CD4-positive, alpha-beta T cell treated with Interleukin-12 subunit alpha and Interleukin-12 subunit beta, for 1 hour (primary cell): Measurements from ENCODE around the gene THAP2.
A peak's percentile ranks its signal among the peaks of the same experiment; 100 is the strongest.

Experiments
- DNase-seq: peaks from one replicate; pipeline ENCODE4 v3.0.0-alpha.2; 2020

The THAP2 gene

DNA sequence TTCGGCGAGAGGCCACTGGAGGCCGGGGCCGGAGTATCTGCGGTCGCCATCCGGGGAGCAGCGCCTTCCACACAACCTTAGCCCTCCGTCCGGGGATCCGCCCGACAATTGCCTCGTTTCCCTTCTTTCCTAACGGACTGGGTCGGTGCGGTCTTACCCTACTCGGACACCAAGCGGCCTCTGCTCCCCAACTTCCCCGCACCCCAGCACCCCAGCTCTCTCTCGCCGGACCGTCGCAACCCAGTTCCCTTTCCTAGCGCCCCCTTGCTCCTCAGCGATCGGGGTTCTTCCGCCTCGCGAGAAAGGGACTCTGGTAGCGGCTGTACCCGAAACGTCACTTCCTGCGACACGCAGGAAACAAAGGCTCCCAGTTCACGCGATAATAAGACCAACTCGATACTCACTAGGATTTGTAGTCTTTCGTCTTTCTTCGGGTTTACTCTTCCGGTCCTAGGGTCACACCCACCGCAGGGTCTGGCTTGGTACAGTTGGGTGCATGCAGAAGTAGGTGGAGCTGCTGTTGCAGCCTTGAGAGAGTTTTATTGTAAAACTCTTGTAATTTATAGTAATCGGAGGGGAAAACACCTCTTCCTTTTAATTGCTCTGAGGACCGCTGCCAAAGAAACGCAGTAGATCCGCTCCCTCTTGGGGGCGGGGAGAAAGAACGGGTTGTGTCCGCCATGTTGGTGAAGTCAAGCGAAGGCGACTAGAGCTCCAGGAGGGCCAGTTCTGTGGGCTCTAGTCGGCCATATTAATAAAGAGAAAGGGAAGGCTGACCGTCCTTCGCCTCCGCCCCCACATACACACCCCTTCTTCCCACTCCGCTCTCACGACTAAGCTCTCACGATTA lies at the start of gene THAP2, which contains the start of gene ZFC3H1:
TSS of gene THAP2 (plus strand) at position 741 of the 850 bp plus-strand sequence. CDS start 209 bp downstream, outside the sequence.
TSS of gene ZFC3H1 (minus strand) at position 288 of the 850 bp plus-strand sequence. CDS start at position 50, 238 bp downstream.
- DNase-seq, result peak; percentile 96

DNA sequence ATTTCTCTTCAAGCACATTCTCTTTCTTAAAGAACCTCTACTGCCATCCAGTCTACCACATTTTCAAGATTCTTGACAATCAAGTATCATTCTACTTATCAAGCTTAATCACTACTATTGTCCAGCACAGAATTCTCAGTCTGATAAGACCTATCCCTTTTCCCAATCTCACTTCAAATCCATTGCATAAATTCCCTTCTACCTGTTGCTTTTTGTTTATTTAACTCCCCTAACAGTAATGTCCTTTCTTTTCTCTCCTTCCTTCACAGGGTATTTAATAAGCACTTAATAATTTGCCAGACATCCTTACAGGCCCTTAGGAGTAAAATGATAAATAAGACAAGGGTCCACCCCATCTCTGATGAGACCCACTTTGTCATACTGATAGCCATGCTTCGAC lies 42.2 kb upstream of the THAP2 start:
- DNase-seq, result no peak

DNA sequence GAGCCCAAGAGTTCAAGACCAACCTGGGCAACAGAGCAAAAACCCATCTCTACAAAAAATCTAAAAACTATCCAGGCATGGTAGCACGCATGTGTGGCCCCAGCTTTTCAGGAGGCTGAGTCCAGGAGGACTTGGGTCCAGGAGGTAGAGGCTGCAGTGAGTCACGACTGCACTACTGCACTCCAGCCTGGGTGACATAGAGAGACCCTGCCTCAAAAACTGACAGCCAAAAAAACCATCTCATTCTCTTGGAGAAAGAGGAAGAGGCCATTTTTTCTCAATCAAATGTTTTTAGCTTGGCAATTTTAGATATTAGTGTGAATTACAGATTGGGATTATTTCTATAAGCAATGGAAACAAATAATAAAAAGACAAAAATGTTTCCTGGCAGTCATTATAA lies 38.6 kb upstream of the THAP2 start:
- no peak for DNase-seq

DNA sequence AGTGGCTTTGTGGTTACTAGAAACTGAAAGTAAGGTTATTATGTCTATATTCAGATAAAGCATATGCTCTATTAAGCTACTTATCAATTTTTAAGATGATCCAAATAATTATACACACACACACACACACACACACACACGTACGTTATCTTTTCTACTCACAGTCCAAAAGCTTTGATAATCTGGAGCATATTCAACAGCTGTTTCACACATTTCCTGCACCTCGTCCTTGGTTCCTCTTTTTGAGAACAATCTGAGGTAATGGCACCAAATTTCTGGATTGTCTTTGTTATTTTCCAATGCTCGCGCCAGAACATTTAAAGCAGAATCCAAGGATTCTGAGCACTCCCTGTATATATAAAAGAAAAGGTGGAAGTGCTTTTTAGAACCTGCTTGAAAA lies 38.0 kb upstream of the THAP2 start:
- DNase-seq, result no peak

DNA sequence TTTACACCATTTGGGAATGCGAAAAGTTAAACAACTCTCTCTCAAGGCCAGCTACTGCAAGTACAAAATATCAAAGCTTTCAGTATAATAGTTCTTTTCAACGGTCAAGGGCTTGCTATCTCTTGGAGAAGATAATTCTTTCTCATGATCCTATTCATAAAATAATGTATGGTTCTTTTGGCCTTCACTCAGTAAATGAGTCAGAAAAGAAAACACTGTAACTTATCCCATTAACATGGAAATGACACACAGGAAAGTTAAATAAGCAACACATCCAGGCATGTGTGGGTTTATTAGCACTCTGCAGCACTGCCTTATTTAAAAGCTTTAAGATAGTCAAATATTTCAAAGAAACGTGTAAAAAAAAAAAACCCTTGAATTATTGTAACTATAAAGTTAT lies 37.3 kb upstream of the THAP2 start:
- no peak for DNase-seq

DNA sequence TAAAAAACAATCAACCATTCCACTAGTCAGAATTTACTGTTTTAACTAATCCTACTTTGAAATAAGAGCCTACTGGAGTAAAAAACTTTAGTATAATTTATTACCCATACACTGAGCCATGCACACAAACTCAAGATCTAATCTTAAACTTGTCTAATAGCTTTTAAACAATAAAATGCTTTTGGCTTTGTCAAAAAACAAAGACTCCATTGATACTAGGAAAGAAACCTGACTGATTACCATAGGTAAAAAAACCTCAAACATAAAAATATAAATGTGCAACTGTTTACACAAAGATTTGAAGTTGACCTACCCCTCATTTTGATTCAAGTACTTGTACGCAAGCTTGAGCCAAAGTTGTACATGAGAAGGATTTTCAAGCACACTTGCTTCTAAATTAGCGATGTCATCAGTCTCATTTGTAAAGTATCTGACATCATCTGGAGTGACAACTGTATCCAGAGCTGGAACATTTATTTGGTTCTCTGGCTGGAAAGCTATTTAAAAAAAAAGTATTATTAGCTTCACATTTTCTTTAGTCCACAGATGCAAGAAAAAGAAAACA lies 36.6 kb upstream of the THAP2 start:
- no peak for DNase-seq

DNA sequence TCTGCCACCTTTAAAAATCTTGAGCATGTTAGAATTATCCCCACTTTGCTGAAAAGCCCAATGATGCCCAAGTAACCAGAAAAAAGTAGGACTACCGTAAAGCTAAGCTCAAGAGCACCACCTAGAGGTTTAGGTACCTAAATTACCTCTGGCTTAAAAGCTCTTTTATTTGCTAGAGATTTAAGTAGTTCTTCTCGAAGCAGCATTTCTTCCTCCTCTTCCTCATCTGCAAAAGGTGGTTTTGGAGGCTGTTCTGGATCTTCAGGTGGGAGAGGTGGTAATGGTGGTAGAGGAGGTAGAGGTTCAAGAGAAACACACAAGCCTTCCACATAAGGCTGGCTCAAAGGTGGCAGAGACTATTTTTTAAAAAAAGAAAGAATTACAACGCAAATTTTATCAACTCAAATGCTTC lies 27.4 kb upstream of the THAP2 start:
- DNase-seq, result peak; percentile 66

DNA sequence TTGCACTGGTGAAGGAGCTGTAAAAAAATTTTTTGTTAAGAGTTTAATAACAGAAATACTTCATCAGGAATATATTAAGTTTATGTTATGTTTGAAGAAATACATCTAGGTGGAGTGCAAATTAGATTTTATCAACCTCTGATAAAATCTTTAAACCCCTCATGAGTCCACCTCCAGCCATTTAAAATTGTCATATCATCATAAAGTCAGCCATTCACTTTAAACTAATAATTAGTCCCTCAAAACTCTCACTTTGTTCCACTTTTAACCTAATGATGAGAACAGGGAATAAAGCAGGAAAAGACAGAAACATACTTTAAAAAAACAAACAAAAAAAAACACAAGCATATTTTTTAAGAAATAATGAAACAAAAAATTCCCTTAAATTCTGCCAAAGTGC lies 25.6 kb upstream of the THAP2 start:
- DNase-seq, result no peak

DNA sequence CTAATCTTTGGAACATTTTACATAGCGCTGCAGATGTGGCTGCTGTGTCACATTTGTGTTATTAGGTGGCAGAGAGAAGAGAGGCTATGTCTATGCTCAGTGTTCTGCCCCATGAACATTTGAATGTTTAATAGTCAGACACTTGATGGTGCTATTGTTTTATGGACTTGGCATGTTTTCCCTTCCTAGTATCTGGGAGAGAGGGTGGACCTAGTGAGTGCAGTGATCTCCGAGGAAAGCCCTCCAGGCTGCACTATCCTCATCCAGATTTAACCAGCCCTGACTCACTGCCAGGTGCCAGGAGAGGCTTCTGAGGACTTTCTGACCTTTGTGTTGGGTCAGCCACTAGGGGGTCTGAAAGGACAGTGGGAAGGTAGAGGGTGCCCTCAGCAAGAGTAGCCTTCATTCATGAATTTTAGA lies 24.8 kb upstream of the THAP2 start:
- no peak for DNase-seq

DNA sequence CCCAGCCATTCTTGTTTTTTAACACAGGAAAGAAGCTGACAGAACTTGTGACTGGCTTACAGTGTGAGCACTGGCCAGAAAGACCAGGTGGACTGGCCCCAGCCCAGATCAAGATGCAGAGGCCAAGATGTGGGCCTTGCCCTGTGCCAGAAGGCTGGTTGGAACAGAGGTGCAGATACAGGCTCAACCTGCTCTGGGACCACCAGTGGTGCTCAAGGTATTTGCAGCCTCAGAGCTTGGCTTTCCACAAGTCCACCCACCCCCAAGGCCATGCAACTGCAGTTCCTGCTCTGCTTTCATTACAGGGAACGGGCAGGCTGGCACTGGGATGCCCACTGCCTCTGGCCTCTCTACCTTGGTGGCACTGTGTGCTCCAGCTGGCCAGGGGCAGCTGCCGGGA lies 23.8 kb upstream of the THAP2 start:
- DNase-seq, result no peak

DNA sequence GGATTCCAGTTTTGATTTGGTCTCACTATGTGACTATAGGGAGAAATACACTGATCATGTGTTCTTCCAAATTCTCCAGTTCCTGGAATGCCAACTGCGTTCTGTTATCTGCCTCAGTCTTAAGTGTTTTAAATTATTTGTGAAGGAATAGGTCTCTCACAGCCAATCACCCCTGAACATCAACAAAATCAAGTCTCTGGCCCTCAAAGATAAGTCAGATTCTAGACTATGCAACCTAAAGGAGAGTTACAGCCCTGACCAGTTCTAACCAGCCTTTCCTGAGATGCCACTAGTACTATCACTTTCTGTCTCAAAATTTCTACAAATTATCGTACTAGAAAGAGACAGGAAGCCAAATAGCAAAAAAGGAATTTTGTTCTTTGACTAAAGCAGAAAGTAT lies 22.7 kb upstream of the THAP2 start:
- DNase-seq, result no peak

DNA sequence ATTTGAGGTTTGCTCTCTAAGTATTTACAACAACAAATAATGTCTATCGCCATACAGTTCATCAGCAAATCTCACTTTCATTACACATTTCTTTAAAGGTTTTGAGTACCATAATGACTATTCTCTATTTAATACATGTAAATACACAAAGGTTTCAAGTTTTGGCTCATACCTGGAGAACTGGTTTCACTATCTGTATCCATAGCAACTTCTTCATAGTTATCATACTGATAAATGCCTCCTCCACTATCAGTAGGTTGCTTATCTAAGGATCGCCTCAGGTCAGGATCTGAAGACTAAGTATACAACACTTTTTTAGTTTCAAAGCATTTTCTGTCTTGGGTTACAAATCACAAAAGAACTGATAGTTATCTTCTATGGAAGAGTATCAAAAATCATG lies 21.8 kb upstream of the THAP2 start:
- no peak for DNase-seq

DNA sequence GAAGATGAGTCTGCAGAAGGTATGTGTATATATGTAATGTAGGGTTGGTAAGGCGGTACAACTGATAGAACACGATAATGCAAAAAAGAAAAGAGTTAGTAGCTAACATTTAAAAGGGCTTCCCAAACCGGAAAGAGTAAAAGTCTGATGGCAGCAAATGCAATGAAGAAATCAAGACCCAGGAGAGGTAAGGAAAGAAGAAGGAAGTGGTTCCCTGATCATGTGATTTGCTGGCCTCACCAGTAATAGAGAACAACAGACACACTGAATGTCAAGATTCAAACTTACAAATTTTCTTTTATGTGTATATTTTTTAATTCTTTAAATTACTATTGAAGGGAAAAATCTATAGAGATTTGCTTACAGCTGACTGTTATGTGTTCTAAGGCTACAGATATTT lies 18.8 kb upstream of the THAP2 start:
- no peak for DNase-seq

DNA sequence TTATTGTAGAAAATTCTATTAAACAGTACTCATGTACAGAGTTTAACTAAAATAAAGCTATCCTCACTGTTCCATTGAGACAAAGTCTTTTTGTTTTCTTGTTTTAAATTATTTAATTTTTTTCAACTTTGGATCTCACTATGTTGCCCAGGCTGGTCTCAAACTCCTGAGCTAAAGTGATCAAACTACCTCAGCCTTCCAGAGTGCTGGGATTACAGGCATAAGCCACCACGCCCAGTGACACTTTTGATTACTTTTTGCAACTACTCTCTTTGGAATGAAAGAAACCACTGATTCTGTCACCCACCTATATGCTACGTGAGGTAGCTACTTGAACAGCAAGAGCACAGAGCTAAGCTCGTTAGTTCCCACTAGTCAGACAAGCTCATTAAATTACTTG lies 17.6 kb upstream of the THAP2 start:
- DNase-seq, result no peak

DNA sequence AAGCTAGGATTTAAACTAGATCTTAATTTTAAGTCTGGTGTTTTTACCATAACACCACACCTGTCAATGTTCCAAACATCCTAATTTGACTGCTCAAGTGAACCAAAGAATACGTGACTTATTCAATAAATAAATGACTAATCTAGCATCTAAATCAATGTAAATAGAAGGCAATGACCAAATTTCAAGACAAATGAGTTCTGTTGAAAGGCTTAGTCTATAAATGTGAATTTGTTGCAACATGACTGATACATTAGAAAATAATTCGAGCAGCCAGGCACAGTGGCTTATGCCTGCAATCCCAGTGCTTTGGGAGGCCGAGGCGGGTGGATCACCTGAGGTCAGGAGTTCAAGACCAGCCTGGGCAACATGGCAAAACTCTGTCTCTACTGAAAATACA lies 15.6 kb upstream of the THAP2 start:
- DNase-seq, result no peak

DNA sequence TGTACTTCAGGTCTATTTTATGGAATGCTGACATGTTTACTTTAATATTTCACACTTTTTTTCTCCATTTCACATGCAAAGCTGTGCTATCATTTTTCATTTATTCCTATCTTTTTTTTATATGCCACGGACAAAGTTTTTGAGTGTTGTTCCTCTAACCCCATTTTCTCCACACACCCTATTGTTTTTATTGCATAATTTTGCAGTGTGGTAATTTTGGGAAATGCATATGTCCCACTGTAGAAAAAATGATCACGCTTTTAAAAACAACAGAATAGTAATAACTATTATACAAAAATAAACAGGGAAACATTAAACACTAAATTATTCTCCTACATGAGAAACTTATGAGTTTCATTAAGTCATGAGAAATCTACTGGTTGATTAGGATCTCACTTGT lies 14.7 kb upstream of the THAP2 start:
- no peak for DNase-seq

DNA sequence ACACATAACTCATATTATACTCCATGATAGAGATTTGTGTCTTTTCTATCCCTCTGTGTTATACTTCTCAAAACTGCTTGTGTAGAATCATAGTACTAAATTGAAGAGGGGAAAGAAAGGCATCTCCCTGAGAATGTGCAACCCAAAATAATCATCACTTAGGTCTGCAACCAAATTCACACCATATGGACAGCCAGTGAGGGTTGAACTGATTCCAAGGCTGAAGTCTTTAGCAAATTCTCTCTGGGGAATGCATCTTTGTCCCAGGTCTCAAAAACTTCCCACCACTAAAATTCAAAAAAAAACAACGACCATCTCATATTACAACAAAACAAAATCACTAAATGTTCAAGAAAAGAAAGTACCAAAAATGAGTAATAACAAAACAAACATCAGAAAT lies 11.4 kb upstream of the THAP2 start:
- no peak for DNase-seq

DNA sequence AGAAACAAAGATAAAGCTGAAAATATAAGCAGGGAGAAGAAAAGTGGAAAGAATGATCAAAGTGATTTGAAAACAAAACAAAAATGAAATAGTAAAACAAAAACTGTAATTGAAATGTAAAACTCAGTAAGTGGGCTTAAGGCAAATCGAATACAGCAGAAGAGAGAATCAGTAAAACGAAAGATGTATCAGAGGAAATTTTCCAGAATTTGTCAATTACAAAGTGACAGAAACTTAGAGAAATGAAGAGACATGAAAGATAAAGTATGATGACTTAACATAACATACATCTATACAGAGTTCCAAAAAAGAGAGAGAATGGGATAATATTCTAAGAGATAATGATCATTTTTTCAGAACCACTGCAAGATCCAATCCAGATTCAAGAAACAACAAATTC lies 11.0 kb upstream of the THAP2 start:
- DNase-seq, result no peak

DNA sequence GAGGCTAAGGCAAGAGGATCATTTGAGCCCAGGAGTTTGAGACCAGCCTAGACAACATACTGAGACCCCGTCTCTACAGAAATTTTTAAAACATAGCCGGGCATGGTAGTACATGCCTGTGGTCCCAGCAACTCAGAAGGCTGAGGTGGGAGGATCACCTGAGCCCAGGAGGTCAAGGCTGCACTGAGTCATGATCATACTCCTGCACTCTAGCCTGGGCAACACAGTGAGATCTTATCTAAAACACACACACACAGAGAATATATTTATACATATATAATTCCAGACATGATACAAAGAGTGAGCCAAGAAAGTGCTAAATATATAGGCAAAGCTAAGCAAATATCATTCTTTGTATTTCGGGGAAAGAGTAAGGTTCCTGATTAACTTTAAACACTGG lies 9.9 kb upstream of the THAP2 start:
- DNase-seq, result no peak

DNA sequence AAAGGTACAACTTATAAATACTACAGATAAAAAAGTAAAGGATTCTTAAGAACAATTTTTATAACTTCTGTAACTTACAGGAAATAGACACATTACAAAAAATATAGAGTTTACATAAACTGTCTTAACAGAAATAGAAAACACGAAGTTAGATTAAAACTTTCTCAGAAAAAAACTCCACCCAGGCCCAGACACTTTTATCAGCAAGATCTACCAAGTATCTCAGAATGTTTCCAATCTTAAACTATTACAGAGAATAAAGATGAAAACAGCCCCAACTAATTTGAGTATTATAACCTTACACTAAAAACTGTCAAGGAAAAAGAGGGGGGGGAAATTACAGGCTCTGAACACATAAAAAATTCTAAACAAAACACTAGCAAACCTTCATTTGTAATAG lies 8.6 kb upstream of the THAP2 start:
- DNase-seq, result no peak

DNA sequence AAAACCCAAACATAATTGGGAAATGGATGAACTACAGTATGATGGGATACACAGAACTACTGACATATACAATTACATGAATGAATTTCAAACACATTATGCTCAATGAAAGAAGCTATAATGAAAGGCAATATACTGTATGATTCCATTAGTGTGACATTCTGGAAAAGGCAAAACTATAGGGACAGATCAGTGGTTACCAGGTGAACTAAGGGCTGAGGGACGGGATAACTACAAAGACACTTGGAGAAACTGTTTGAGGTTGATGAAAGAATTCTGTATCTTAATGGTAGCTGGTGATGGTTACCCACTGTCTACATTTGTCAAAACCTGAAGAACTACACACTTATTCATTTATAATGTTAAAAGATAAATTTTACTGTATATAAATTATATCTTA lies 8.2 kb upstream of the THAP2 start:
- DNase-seq, result no peak

DNA sequence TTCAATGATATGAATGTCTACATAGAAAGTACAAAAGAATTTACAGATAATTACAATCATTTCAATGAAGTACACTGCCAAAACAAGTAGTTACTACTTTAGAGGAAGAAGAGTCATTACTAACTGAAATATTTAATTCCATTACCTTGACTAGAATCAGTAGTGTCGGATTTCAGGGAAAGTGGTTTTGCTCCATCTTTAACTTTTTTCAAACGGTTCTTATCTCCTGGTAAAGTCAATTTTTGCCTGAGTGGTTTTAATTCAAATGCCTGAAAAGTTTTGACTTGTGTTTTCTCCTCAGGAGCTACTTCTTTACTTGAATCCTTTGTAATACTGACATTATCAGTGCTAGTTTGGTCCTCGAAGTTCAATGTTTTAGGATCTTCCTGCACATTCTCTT lies 7.4 kb upstream of the THAP2 start:
- no peak for DNase-seq

DNA sequence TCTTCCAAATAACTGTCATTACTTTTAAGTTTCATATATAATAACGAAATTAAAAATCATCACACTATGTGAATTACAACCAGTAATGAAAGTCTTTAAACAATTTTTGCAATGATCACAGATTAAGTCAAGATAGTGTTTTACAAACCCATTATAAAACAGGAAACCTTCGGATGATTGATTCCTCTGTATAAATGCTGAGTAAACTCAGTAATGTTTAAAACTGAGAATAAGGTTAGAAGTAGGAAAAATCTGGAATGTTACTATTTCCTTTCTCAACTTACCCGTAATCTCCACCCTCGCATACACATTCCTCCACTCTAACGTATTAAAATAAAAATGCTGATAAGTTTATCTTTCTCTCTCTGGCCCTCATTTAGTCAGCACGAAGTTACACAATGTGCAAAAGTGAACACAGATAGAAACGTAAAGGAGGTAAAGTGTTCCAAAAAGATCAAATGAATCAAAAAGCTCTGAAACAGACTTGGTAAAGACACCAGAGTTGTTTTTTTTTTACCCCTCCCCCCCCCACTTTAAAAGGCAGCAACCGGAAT lies 2.0 kb upstream of the THAP2 start:
- no peak for DNase-seq

DNA sequence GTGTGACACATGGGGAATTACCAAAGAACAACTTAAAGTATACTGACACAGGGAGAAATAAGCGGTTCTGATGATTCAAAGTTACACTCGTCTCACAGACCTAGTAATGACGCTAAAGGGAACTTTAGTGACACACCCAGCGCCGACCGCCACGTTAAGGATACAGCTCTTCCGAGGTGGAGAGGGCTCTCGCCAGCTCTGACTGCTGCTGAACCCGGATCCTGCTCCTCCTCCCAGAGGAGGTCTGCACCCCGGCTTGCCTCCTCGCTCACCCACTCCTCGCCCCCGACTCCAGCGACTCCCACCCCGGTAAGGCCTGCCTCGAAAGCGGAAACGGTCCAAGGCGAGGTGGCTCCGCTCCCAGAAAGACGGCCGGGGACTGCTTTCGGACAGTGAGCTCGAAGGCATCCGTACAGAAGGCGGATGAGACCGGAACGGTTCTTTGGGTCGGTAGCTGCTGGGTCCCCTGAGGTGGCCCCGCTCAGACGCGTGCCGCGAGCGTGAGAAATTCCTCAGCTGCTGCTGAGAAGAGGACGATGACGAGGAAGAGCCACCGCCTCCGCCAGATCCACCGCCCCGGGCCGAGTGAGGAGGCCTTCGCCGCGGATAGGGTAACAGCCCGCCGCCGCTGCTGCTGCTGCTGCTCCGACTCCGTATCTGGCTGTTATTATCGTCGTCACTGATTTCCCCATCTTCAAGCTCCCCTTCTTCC lies 1.1 kb upstream of the THAP2 start:
- peak; percentile 75 for DNase-seq
